Measurements from ENCODE around the gene SOX3. TPM values are rescaled to one million over a fixed set of nuclear protein-coding genes. Genes with fewer than 3 reads are reported as not detected.

SOX3 gene
- 0.10 TPM for polyA plus RNA-seq (ENCODE audit: insufficient read length)

DNA sequence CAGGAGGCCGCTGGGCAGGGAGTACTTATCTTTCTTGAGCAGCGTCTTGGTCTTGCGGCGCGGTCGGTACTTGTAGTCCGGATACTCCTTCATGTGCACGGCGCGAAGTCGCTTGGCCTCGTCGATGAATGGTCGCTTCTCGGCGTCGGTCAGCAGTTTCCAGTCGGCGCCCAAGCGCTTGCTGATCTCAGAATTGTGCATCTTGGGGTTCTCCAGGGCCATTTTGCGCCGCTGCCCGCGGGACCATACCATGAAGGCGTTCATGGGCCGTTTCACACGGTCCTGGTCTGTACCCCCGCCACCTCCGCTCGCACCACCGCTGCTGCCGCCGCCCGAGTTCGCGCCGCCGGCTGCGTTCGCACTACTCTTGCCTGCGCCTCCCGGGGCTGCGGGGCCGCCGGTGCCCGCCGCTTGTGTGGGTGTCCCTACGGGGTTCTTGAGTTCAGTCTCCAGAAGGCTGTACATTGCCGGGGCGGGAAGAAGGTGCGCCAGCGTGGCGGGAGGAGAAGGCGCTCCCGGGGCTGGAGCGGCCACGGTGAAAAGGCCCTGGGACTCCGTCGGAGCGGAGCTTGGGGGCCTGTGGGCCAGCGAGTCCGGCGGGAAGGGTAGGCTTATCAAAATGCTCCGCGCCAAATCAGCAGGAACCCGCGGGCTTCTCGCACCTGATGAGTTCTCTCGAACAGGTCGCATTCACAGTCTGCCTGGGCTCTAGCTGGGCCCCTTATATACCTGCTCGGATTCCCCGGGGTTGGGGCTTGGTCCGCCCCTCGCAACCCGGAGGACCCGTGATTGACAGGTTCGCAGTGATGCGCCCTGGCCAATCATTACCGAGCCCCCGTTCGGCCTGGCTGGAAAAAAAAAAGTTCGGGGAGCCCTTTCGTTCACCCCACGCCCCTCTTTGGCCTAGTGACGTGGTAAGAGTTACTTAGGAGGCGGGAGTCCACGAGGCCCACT is at the start of gene SOX3:
SOX3 (minus strand) TSS at position 699 of the 954 bp plus-strand sequence; CDS start at position 690, 9 bp downstream.
- no peak for DNase-seq (ENCODE audit: low read depth)

- DNase-seq (ENCODE audit: low read depth), result no peak
These were observed 44.1 kb upstream of the SOX3 start for GRCh38 chrX:140548985-140549384.

GRCh38 chrX:140526171-140526570 is 21.3 kb upstream of the SOX3 start:
- DNase-seq (ENCODE audit: low read depth), result no peak

DNA sequence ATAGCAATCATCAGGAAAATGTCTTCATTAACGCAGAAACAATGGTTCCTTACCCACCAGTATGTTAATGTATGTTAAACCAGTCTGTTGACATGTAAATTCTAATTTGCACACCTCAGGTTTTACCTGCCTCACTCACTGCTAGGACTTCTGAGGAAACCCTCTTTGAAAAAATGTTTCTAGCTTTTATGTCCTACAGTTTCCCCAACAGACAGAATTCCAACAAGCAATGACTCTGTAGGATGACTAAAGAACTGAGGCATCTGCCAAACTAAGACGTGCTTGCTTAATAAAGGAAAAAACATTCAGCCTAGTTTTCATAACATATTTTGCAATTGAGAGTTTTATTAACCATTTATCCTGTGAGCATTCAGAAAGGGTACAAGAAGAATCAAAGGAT is 20.6 kb upstream of the SOX3 start:
- DNase-seq (ENCODE audit: low read depth), result no peak

GRCh38 chrX:140524556-140524955 is 19.7 kb upstream of the SOX3 start:
- DNase-seq (ENCODE audit: low read depth), result no peak

GRCh38 chrX:140521393-140521792 is 16.5 kb upstream of the SOX3 start:
- DNase-seq (ENCODE audit: low read depth), result no peak

- DNase-seq (ENCODE audit: low read depth), result no peak
These were observed 9.7 kb upstream of the SOX3 start for GRCh38 chrX:140514554-140514953.

- DNase-seq (ENCODE audit: low read depth), result no peak
These were observed 6.0 kb upstream of the SOX3 start for GRCh38 chrX:140510895-140511295.

DNA sequence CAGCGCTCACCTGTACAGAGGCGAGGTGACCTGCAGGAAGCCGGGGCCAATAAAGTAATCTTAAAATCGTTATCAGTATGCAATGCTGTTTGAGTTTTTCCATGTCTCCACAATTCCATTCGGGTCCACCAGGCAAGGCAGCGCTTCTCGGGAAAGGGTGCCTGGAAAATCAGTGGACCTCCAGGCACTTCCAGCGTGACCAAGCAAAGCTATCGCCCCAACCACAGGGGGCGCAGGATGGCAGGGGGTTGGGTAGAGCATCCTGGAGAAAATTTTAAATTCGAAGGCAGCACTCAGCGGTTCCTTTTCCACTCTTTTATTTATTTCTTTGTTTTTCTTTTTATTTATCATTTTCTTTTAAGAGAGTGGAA is 5.4 kb upstream of the SOX3 start:
- DNase-seq (ENCODE audit: low read depth), result no peak

- DNase-seq (ENCODE audit: low read depth), result no peak
These were observed 4.8 kb upstream of the SOX3 start for GRCh38 chrX:140509468-140510305.

DNA sequence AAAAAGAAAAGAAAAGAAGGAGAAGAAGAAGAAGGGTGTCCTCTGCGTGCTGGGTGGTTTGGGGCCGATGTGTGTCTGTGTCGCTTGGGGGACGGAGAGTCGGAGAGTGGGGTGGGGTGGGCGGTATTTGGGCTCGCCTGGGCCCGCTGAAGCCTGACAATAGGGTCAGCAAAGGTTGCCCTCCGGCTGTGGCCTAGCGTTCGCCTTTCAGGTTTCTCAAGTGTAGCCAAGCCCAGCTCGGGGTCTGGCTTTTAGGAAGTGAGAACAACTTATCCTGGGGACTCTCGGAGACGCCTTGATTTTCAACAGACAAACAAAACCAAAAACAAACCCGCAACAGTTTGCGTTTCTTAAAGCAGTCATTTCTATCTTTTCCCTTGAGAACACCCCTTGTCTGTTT is 4.1 kb upstream of the SOX3 start:
- DNase-seq (ENCODE audit: low read depth), result no peak

- no peak for DNase-seq (ENCODE audit: low read depth)
These were observed 3.1 kb upstream of the SOX3 start for GRCh38 chrX:140507982-140508305.

- no peak for DNase-seq (ENCODE audit: low read depth)
These were observed 2.5 kb upstream of the SOX3 start for GRCh38 chrX:140507223-140507981.

- DNase-seq (ENCODE audit: low read depth), result no peak
These were observed 810 bp upstream of the SOX3 start for GRCh38 chrX:140505421-140506337.

- DNase-seq (ENCODE audit: low read depth), result no peak
These were observed 1.0 kb downstream of the SOX3 start for GRCh38 chrX:140503714-140504351.

GRCh38 chrX:140503238-140503601 is 1.6 kb downstream of the SOX3 start:
- DNase-seq (ENCODE audit: low read depth), result no peak

GRCh38 chrX:140502491-140503237 is 2.2 kb downstream of the SOX3 start:
- DNase-seq (ENCODE audit: low read depth), result no peak

- no peak for DNase-seq (ENCODE audit: low read depth)
These were observed 2.9 kb downstream of the SOX3 start for GRCh38 chrX:140501940-140502468.

- no peak for DNase-seq (ENCODE audit: low read depth)
These were observed 3.5 kb downstream of the SOX3 start for GRCh38 chrX:140501321-140501720.

DNA sequence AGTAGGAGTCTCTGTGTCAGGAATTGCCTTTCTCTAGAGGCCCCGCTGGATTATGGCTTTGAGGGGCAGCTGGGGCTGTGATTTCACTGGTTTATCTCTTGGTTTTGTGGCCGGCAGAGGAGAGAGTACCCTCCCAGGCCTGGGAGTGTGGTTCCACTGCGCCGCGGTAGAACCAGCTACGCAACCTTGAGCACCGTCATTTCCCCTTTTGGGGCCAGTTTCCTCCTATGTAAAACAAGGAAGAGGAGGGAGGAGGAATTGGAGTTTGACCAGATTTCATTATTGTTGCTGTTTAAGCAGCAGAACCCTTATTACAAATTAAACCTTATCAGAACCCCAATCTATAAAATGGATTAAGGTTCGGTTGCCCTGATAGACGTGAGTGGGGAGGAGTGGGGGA is 4.4 kb downstream of the SOX3 start:
- DNase-seq (ENCODE audit: low read depth), result no peak
